Right atrium auricular region (tissue), 2 donors: ENCODE measurements around the gene BCL11A. TPM values are rescaled to one million over a fixed set of nuclear protein-coding genes. Genes with fewer than 3 reads are reported as not detected.

Experiments
- DNase-seq: peaks from one replicate; pipeline ENCODE4 v3.0.0-alpha.2; 2019; ENCODE audit warnings: low spot score
- H3K27ac ChIP-seq, 2 donors: fragments of 200-600 bp; sonication (generic); 1 replicate in 1 of 2; 2 replicates in 1 of 2; pipeline ENCODE4 v1.5.1; 2016 to 2019
- H3K27me3 ChIP-seq, 2 donors: fragments of 200-600 bp; sonication (generic); one replicate each; pipeline versions ENCODE4 v1.5.1 to v1.6.0; 2017 to 2019
- H3K36me3 ChIP-seq: fragments of 200-600 bp; sonication (generic); one replicate; pipeline ENCODE4 v1.5.1; 2016
- H3K4me1 ChIP-seq, 2 donors: fragments of 200-600 bp; sonication (generic); one replicate each; pipeline versions ENCODE4 v1.5.1 to v1.6.0; 2017 to 2019
- H3K4me3 ChIP-seq, 2 donors: fragments of 200-600 bp; sonication (generic); 1 replicate in 1 of 2; 2 replicates in 1 of 2; pipeline ENCODE4 v1.5.1; 2017 to 2019; ENCODE audit warnings: mild to moderate bottlenecking in 1 of 2, moderate library complexity in 1 of 2
- H3K9me3 ChIP-seq, 2 donors: fragments of 200-600 bp; sonication (generic); one replicate each; pipeline ENCODE4 v1.5.1; 2019
- CTCF ChIP-seq, 2 donors: fragments of 200-600 bp; sonication (generic); IDR thresholded peaks; one replicate each; pipeline ENCODE4 v1.5.1; 2019; ENCODE audit warnings: antibody characterized with exemption in 2 of 2
- total RNA-seq, 2 donors: library from RNA; depleted of rRNA; stranded (reverse); fragments of >200 nt; gene quantifications; one replicate each; pipeline ENCODE4 v1.1.0, GENCODE V29; 2016

The BCL11A gene
- total RNA-seq, 2 donors from 2014 or later: 2.2 to 3.3 TPM

GRCh38 chr2:60438653-60439052 lies 114.8 kb downstream of the BCL11A start:
- DNase-seq: no peak
- H3K4me1 ChIP-seq: peaks cover 0 to 12% of the 10 kb centered on the region in 2 donors
- no peaks in the 10 kb centered on the region for H3K9me3 ChIP-seq
- no peak for TF ChIP-seq CTCF (IDR thresholded peaks at IDR 0.05)
- no peaks in the 10 kb centered on the region for H3K27me3 ChIP-seq
- H3K4me3 ChIP-seq: peak overlapping the region in 1 of 2 donors; percentile 38
- peak overlapping the region; percentile 63 to 78 for H3K27ac ChIP-seq
- H3K36me3 ChIP-seq: no peaks in the 10 kb centered on the region

- H3K4me1 ChIP-seq: peaks cover 0 to 12% of the 10 kb centered on the region in 2 donors
- H3K27ac ChIP-seq: peak overlapping the region; percentile 63 to 78
- TF ChIP-seq CTCF (IDR thresholded peaks at IDR 0.05): no peak
- no peak for DNase-seq
- no peaks in the 10 kb centered on the region for H3K9me3 ChIP-seq
- peak overlapping the region in 1 of 2 donors; percentile 38 for H3K4me3 ChIP-seq
- H3K36me3 ChIP-seq: no peaks in the 10 kb centered on the region
- no peaks in the 10 kb centered on the region for H3K27me3 ChIP-seq
These were observed 115.3 kb downstream of the BCL11A start for GRCh38 chr2:60438131-60438530.

- H3K27ac ChIP-seq: no peak overlapping the region
- DNase-seq: no peak
These were observed 116.3 kb downstream of the BCL11A start for GRCh38 chr2:60437080-60437696.

GRCh38 chr2:60433018-60433596 lies 120.3 kb downstream of the BCL11A start:
- Histone ChIP-seq H3K36me3 (no peaks in the 10 kb centered on the region), H3K27me3 (no peaks in the 10 kb centered on the region), H3K4me3 (no peak overlapping the region), H3K4me1 (peaks cover 0 to 5% of the 10 kb centered on the region in 2 donors), H3K9me3 (no peaks in the 10 kb centered on the region), H3K27ac (no peak overlapping the region)
- no peak for TF ChIP-seq CTCF (IDR thresholded peaks at IDR 0.05)
- DNase-seq: no peak

More at GRCh38 chr2:60437080-60437696, 116.3 kb downstream of the BCL11A start:
- no peaks in the 10 kb centered on the region for H3K9me3 ChIP-seq
- no peaks in the 10 kb centered on the region for H3K36me3 ChIP-seq
- H3K4me3 ChIP-seq: no peak overlapping the region
- no peak for TF ChIP-seq CTCF (IDR thresholded peaks at IDR 0.05)
- H3K4me1 ChIP-seq: peaks cover 0 to 12% of the 10 kb centered on the region in 2 donors
- no peaks in the 10 kb centered on the region for H3K27me3 ChIP-seq

GRCh38 chr2:60432035-60432601 lies 121.3 kb downstream of the BCL11A start:
- H3K4me1 ChIP-seq: peaks cover 0 to 5% of the 10 kb centered on the region in 2 donors
- no peaks in the 10 kb centered on the region for H3K9me3 ChIP-seq
- no peak overlapping the region for H3K4me3 ChIP-seq
- H3K27me3 ChIP-seq: no peaks in the 10 kb centered on the region
- H3K36me3 ChIP-seq: no peaks in the 10 kb centered on the region
- H3K27ac ChIP-seq: no peak overlapping the region
- no peak for DNase-seq
- no peak for TF ChIP-seq CTCF (IDR thresholded peaks at IDR 0.05)
